AG09309 (cell line): Measurements from ENCODE around the gene AMT.

Experiments
- DNase-seq: peaks from one replicate; pipeline ENCODE4 v3.0.0-alpha.2; 2010; ENCODE audit warnings: low read depth
- H3K4me3 ChIP-seq: 2 replicates; pipeline ENCODE4 v1.5.1; 2011; ENCODE audit warnings: mild to moderate bottlenecking, low read depth, low read length, moderate library complexity; ENCODE audit not compliant: control insufficient read depth
- CTCF ChIP-seq: IDR thresholded peaks from 2 replicates; pipeline ENCODE4 v1.5.1; 2011; ENCODE audit warnings: mild to moderate bottlenecking, low read depth, low read length, inconsistent platforms; ENCODE audit not compliant: insufficient read depth, control insufficient read depth; ENCODE audit errors: missing control alignments

Gene AMT

GRCh38 chr3:49389297-49389696 lies 33.0 kb downstream of the AMT start:
- no peak overlapping the region for H3K4me3 ChIP-seq
- no peak for DNase-seq

GRCh38 chr3:49388289-49388820 lies 33.9 kb downstream of the AMT start:
- H3K4me3 ChIP-seq: no peak overlapping the region
- DNase-seq: no peak
- TF ChIP-seq CTCF: no peak

More at GRCh38 chr3:49389297-49389696, 33.0 kb downstream of the AMT start:
- TF ChIP-seq CTCF: no peak

- DNase-seq: no peak
- no peak for TF ChIP-seq CTCF
- no peak overlapping the region for H3K4me3 ChIP-seq
These were observed 34.6 kb downstream of the AMT start for GRCh38 chr3:49387721-49388120.

GRCh38 chr3:49386056-49386756 lies 36.1 kb downstream of the AMT start:
- TF ChIP-seq CTCF: no peak
- DNase-seq: no peak
- no peak overlapping the region for H3K4me3 ChIP-seq

GRCh38 chr3:49385617-49386016 lies 36.7 kb downstream of the AMT start:
- H3K4me3 ChIP-seq: no peak overlapping the region
- TF ChIP-seq CTCF: no peak
- no peak for DNase-seq

GRCh38 chr3:49383387-49383786 lies 38.9 kb downstream of the AMT start:
- no peak for TF ChIP-seq CTCF
- H3K4me3 ChIP-seq: no peak overlapping the region
- no peak for DNase-seq
